Activated CD4-positive, alpha-beta T cell treated with anti-CD3 and anti-CD28 coated beads, Interleukin-2, amount 10 ng/mL, durations not matched to agents 24 days and 14 days (primary cell): ENCODE data around the gene CNOT6L. TPM values are rescaled to one million over a fixed set of nuclear protein-coding genes. Genes with fewer than 3 reads are reported as not detected.
"Not testable (repeated sequence)": the region's sequence is repeated elsewhere in the genome, so short reads cannot be mapped to it uniquely, and the experiment has no call there.

ENCODE experiments used
- DNase-seq: peaks from one replicate; pipeline ENCODE4 v3.0.0; 2022
- H3K27ac Mint-ChIP-seq: one replicate; pipeline ENCODE4 v1.8.0; 2022; ENCODE audit warnings: mild to moderate bottlenecking, mixed read lengths
- H3K27me3 Mint-ChIP-seq: one replicate; pipeline ENCODE4 v1.8.0; 2022; ENCODE audit warnings: mixed read lengths
- H3K36me3 Mint-ChIP-seq: one replicate; pipeline ENCODE4 v1.8.0; 2022; ENCODE audit warnings: low read depth, mild to moderate bottlenecking, mixed read lengths
- H3K4me1 Mint-ChIP-seq: one replicate; pipeline ENCODE4 v1.8.0; 2021; ENCODE audit warnings: mixed read lengths
- H3K4me3 Mint-ChIP-seq: one replicate; pipeline ENCODE4 v1.8.0; 2022; ENCODE audit warnings: mild to moderate bottlenecking, moderate library complexity, mixed read lengths
- H3K9me3 Mint-ChIP-seq: one replicate; pipeline ENCODE4 v1.8.0; 2021; ENCODE audit warnings: mixed read lengths
- intact Hi-C: fragments of 100-400 bp; cut with micrococcal nuclease; formaldehyde crosslinking; loops from one replicate; pipeline ENCODE4 v1.15.1; 2023
- total RNA-seq: library from RNA; stranded (reverse); gene quantifications from 2 replicates; pipeline ENCODE4 v1.2.3, GENCODE V29; 2022

CNOT6L gene
- total RNA-seq, 1 donor from 2014 or later: 105 TPM

GRCh38 chr4:77745792-77746191, 73.4 kb downstream of the CNOT6L start:
- DNase-seq: no peak
- intact Hi-C loops: no loop called here
- no peak overlapping the region for H3K4me3 Mint-ChIP-seq
- peaks cover 39% of the 10 kb centered on the region for H3K36me3 Mint-ChIP-seq
- no peaks in the 10 kb centered on the region for H3K9me3 Mint-ChIP-seq
- H3K4me1 Mint-ChIP-seq: peaks cover 6% of the 10 kb centered on the region
- no peak overlapping the region for H3K27ac Mint-ChIP-seq
- H3K27me3 Mint-ChIP-seq: no peaks in the 10 kb centered on the region

DNA sequence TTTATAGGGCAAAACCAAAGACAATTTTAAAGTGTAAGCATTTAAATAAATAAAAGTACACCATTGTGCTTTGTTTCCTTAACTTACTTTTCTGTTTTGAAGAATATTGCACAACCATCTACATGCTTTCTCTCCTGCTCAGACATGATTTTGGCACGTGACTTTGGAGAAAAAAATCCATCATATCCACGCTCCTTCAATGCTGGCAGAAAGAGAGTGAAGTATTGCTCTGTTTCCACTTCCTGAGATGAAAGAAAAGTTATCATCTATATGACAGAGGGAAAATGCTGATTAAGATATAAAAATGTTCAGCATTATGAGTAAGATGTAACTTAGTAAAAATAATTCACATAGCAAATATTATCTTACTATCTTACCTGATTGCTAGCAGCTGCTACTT, 77.1 kb downstream of the CNOT6L start:
- Mint-ChIP-seq H3K4me3 (no peak overlapping the region), H3K4me1 (peaks cover 8% of the 10 kb centered on the region), H3K36me3 (peaks cover 45% of the 10 kb centered on the region), H3K9me3 (no peaks in the 10 kb centered on the region), H3K27ac (no peak overlapping the region), H3K27me3 (no peaks in the 10 kb centered on the region)
- DNase-seq: no peak
- intact Hi-C loops: no loop called here

- Mint-ChIP-seq H3K4me3 (no peak overlapping the region), H3K36me3 (peaks cover 43% of the 10 kb centered on the region), H3K9me3 (no peaks in the 10 kb centered on the region), H3K27me3 (no peaks in the 10 kb centered on the region), H3K4me1 (peaks cover 20% of the 10 kb centered on the region), H3K27ac (no peak overlapping the region)
- intact Hi-C loops: no loop called here
- no peak for DNase-seq
Observed at GRCh38 chr4:77740480-77740879, 78.7 kb downstream of the CNOT6L start.

DNA sequence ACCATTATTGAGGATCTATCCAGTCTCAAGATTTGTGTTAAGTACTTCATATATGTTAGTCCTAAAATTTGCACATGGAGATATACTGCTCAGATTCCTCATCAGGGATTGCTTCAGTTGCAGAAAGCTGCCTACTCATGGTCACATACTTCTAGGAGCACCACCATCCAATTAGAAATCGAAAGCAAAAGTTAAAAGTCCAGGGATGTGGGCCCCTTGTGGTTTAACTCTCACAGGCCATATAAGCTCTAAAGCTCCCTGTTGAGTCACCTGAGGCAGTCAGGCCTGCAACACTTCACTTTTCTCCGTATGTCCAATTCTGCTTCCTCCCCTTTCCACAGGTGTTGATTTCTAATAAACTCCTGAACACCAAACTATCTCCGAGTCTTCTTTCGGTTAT, 84.2 kb downstream of the CNOT6L start:
- H3K27ac Mint-ChIP-seq: peak overlapping the region; percentile 79
- H3K9me3 Mint-ChIP-seq: no peaks in the 10 kb centered on the region
- H3K36me3 Mint-ChIP-seq: peaks cover 57% of the 10 kb centered on the region
- intact Hi-C loops: loop anchor here (2.0 kb wide), 2 partner anchors 84 to 128 kb away; partner anchors contain the start of genes CNOT6L and MRPL1
- no peaks in the 10 kb centered on the region for H3K27me3 Mint-ChIP-seq
- H3K4me3 Mint-ChIP-seq: peak overlapping the region; percentile 79
- DNase-seq: peak; percentile 85
- peaks cover 55% of the 10 kb centered on the region for H3K4me1 Mint-ChIP-seq

GRCh38 chr4:77731656-77732055, 87.5 kb downstream of the CNOT6L start:
- Mint-ChIP-seq H3K4me3 (no peak overlapping the region), H3K36me3 (peaks cover 59% of the 10 kb centered on the region), H3K4me1 (peaks cover 55% of the 10 kb centered on the region), H3K27ac (no peak overlapping the region), H3K27me3 (no peaks in the 10 kb centered on the region), H3K9me3 (no peaks in the 10 kb centered on the region)
- no peak for DNase-seq
- intact Hi-C loops: no loop called here

- intact Hi-C loops: no loop called here
- Mint-ChIP-seq H3K4me1 (peaks cover 30% of the 10 kb centered on the region), H3K27me3 (no peaks in the 10 kb centered on the region), H3K9me3 (no peaks in the 10 kb centered on the region), H3K4me3 (no peak overlapping the region), H3K27ac (no peak overlapping the region), H3K36me3 (peaks cover 68% of the 10 kb centered on the region)
- DNase-seq: no peak
Observed at GRCh38 chr4:77728420-77728819, 90.7 kb downstream of the CNOT6L start.

GRCh38 chr4:77721073-77721472, 98.1 kb downstream of the CNOT6L start:
- peaks cover 13% of the 10 kb centered on the region for H3K4me1 Mint-ChIP-seq
- intact Hi-C loops: no loop called here
- peaks cover 4% of the 10 kb centered on the region for H3K9me3 Mint-ChIP-seq
- no peak overlapping the region for H3K4me3 Mint-ChIP-seq
- H3K27ac Mint-ChIP-seq: no peak overlapping the region
- peaks cover 63% of the 10 kb centered on the region for H3K36me3 Mint-ChIP-seq
- H3K27me3 Mint-ChIP-seq: no peaks in the 10 kb centered on the region
- no peak for DNase-seq

- H3K27me3 Mint-ChIP-seq, H3K4me3 Mint-ChIP-seq, DNase-seq, H3K27ac Mint-ChIP-seq, H3K9me3 Mint-ChIP-seq, intact Hi-C loops: not testable (repeated sequence)
- peaks cover 24% of the 10 kb centered on the region for H3K4me1 Mint-ChIP-seq
- peaks cover 58% of the 10 kb centered on the region for H3K36me3 Mint-ChIP-seq
Observed at GRCh38 chr4:77718500-77718899, 100.7 kb downstream of the CNOT6L start.

- no peaks in the 10 kb centered on the region for H3K27me3 Mint-ChIP-seq
- peaks cover 11% of the 10 kb centered on the region for H3K9me3 Mint-ChIP-seq
- DNase-seq: no peak
- H3K36me3 Mint-ChIP-seq: peaks cover 60% of the 10 kb centered on the region
- peak overlapping the region; percentile 17 for H3K27ac Mint-ChIP-seq
- intact Hi-C loops: no loop called here
- peak overlapping the region; percentile 4 for H3K4me3 Mint-ChIP-seq
- H3K4me1 Mint-ChIP-seq: peaks cover 24% of the 10 kb centered on the region
Observed at GRCh38 chr4:77715414-77716290, 103.5 kb downstream of the CNOT6L start.

DNA sequence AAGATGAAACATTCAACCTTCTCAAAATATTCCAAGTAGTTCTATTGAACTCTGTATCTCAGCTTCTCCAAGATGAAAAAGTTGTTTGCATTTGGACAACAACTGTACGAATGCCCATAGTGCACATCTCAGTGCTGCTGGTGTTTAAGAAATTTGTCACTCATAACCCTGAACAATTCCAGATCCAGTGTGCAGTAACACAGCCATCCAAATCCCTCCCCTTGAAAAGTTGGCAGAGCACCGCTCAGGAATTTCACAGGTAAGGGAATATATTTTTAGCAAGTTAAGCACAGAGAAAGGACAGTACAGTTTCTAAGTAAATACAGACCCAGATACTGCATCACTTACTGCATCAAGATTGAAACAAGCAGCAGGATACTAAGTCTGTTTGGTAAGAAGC, 104.7 kb downstream of the CNOT6L start:
- Mint-ChIP-seq H3K4me3 (no peak overlapping the region), H3K36me3 (peaks cover 53% of the 10 kb centered on the region), H3K27ac (no peak overlapping the region), H3K4me1 (peaks cover 23% of the 10 kb centered on the region), H3K27me3 (no peaks in the 10 kb centered on the region), H3K9me3 (peaks cover 7% of the 10 kb centered on the region)
- DNase-seq: no peak
- intact Hi-C loops: no loop called here

- Mint-ChIP-seq H3K4me1 (peaks cover 23% of the 10 kb centered on the region), H3K36me3 (peaks cover 47% of the 10 kb centered on the region), H3K9me3 (peaks cover 7% of the 10 kb centered on the region), H3K27ac (no peak overlapping the region), H3K4me3 (no peak overlapping the region), H3K27me3 (no peaks in the 10 kb centered on the region)
- no peak for DNase-seq
- intact Hi-C loops: no loop called here
Observed at GRCh38 chr4:77713884-77714283, 105.3 kb downstream of the CNOT6L start.

- H3K4me1 Mint-ChIP-seq: peaks cover 24% of the 10 kb centered on the region
- H3K36me3 Mint-ChIP-seq: peaks cover 44% of the 10 kb centered on the region
- intact Hi-C loops: no loop called here
- DNase-seq: no peak
- no peaks in the 10 kb centered on the region for H3K27me3 Mint-ChIP-seq
- no peak overlapping the region for H3K4me3 Mint-ChIP-seq
- H3K9me3 Mint-ChIP-seq: peaks cover 7% of the 10 kb centered on the region
- no peak overlapping the region for H3K27ac Mint-ChIP-seq
Observed at GRCh38 chr4:77712675-77713074, 106.5 kb downstream of the CNOT6L start.

- no peak overlapping the region for H3K4me3 Mint-ChIP-seq
- intact Hi-C loops: no loop called here
- no peak overlapping the region for H3K27ac Mint-ChIP-seq
- peaks cover 7% of the 10 kb centered on the region for H3K9me3 Mint-ChIP-seq
- peaks cover 33% of the 10 kb centered on the region for H3K36me3 Mint-ChIP-seq
- H3K27me3 Mint-ChIP-seq: no peaks in the 10 kb centered on the region
- H3K4me1 Mint-ChIP-seq: peaks cover 16% of the 10 kb centered on the region
- no peak for DNase-seq
Observed at GRCh38 chr4:77711469-77711868, 107.7 kb downstream of the CNOT6L start.

GRCh38 chr4:77710684-77711083, 108.5 kb downstream of the CNOT6L start:
- intact Hi-C loops: no loop called here
- no peak for DNase-seq
- Mint-ChIP-seq H3K9me3 (peaks cover 7% of the 10 kb centered on the region), H3K27ac (no peak overlapping the region), H3K27me3 (no peaks in the 10 kb centered on the region), H3K4me3 (no peak overlapping the region), H3K4me1 (peaks cover 9% of the 10 kb centered on the region), H3K36me3 (peaks cover 27% of the 10 kb centered on the region)
